Kidney epithelial cell (primary cell): ENCODE results near the gene ENTPD7. TPM values are rescaled to one million over a fixed set of nuclear protein-coding genes. Genes with fewer than 3 reads are reported as not detected.

Source experiments
- DNase-seq: peaks from one replicate; pipeline ENCODE4 v3.0.0-alpha.2; 2010; ENCODE audit warnings: low read depth
- H3K27me3 ChIP-seq: 2 replicates; pipeline ENCODE4 v1.6.0; 2011; ENCODE audit warnings: low read length; ENCODE audit not compliant: control insufficient read depth, insufficient read depth
- H3K36me3 ChIP-seq: 2 replicates; pipeline ENCODE4 v1.5.1; 2011; ENCODE audit warnings: low read length; ENCODE audit not compliant: control insufficient read depth, insufficient read depth
- H3K4me3 ChIP-seq: 2 replicates; pipeline ENCODE4 v1.5.1; 2011; ENCODE audit warnings: low read depth, mild to moderate bottlenecking, control low read depth, low read length
- CTCF ChIP-seq: IDR thresholded peaks from 2 replicates; pipeline ENCODE4 v1.5.1; 2011; ENCODE audit warnings: mild to moderate bottlenecking, moderate library complexity, low read length, control low read depth, inconsistent platforms; ENCODE audit not compliant: insufficient read depth, poor library complexity, severe bottlenecking
- total RNA-seq: library from RNA; depleted of rRNA; stranded (reverse); fragments of >200 nt; gene quantifications from 2 replicates; pipeline ENCODE4 v1.2.3, GENCODE V29; 2015

The ENTPD7 gene
- total RNA-seq, 1 donor from 2014 or later, result 29.1 TPM

DNA sequence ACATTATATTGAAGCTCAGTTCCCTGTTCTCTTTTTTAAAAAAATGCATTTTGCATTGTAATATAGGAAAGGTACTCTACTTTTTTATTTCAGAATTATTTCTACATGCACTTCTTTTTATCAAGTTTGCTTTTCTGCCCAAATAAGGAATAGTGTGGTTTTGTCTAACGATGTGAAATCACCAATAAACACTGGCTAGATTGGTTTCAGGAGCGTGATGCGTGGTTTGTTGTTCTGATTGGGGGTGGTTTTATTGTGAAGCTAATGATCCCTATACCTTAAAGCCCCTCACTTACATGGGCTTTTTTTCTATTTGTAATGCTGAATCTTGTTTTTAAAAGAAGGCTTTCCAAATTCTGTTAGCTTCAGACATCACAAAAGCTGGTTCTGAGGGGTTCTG lies 17.6 kb downstream of the ENTPD7 start:
- no peaks in the 10 kb centered on the region for H3K36me3 ChIP-seq
- no peak for DNase-seq
- H3K4me3 ChIP-seq, result no peak overlapping the region
- TF ChIP-seq CTCF, result no peak
- no peaks in the 10 kb centered on the region for H3K27me3 ChIP-seq

- no peak for TF ChIP-seq CTCF
- no peak for DNase-seq
- H3K4me3 ChIP-seq, result no peak overlapping the region
- H3K36me3 ChIP-seq, result no peaks in the 10 kb centered on the region
- no peaks in the 10 kb centered on the region for H3K27me3 ChIP-seq
Measured at GRCh38 chr10:99678921-99679320, 19.6 kb downstream of the ENTPD7 start.

DNA sequence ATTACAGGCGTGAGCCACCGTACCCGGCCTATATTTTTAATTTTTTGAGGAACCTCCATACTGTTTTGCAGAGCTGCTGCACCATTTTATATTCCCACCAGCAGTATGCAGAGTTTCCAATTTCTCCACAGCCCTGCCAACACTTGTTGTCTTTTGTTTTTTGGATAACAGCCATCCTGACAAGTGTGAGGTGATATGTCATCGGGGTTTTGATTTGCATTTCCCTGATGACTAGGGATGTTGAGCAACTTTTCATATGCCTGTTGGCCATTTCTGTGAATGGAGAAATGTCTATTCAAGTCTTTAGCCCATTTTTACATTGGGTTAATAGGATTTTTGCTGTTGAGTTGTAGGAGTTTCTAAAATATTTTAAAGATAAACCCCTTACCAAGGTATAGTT lies 22.2 kb downstream of the ENTPD7 start:
- Histone ChIP-seq H3K4me3 (no peak overlapping the region), H3K27me3 (no peaks in the 10 kb centered on the region), H3K36me3 (no peaks in the 10 kb centered on the region)
- DNase-seq, result no peak
- no peak for TF ChIP-seq CTCF

DNA sequence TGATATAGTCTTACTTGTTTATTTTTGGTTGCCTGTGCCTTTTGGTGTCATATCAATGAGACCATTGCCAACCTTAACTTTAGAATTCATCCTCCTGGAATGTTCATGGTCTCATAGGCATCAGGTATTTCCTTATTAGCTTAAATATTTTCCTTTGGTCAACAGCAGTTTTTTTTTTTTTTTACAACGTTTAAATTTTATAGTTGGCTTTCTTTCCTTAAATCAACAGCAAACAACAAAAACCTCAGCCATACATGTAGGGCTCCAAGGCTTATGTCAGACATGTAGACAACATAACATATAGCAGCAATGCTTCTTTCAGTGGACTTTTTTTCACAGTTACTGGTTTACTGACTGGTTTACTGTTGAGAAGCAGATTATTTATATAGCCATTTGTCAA lies 22.7 kb downstream of the ENTPD7 start:
- H3K36me3 ChIP-seq, result no peaks in the 10 kb centered on the region
- no peak for DNase-seq
- TF ChIP-seq CTCF, result no peak
- no peaks in the 10 kb centered on the region for H3K27me3 ChIP-seq
- no peak overlapping the region for H3K4me3 ChIP-seq

DNA sequence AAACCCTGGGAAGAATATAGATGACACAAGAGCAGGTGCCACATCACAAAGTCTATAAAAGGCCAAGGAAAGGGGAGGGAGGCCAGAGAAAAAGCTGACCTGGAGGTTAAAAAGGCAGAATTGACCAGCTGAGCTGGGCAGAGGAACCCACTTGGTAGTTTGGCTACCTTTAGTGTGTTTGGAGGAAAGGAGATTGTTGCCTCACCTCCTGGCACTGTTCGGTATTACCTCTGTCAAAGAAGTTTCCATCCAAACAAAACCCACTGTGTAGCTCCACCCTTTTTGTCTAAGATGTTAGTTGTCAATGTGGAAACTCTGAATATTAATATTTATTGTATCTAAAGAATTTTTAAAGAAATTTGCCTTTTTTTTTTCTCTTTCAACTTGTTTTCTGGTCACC lies 23.4 kb downstream of the ENTPD7 start:
- Histone ChIP-seq H3K4me3 (no peak overlapping the region), H3K27me3 (no peaks in the 10 kb centered on the region), H3K36me3 (no peaks in the 10 kb centered on the region)
- no peak for DNase-seq
- peak; percentile 39 for TF ChIP-seq CTCF

GRCh38 chr10:99685597-99685967 lies 26.3 kb downstream of the ENTPD7 start:
- no peak for TF ChIP-seq CTCF
- Histone ChIP-seq H3K4me3 (no peak overlapping the region), H3K27me3 (no peaks in the 10 kb centered on the region), H3K36me3 (no peaks in the 10 kb centered on the region)
- DNase-seq, result no peak
